ENCODE data around the gene ANKRD65. TPM values are rescaled to one million over a fixed set of nuclear protein-coding genes. Genes with fewer than 3 reads are reported as not detected.

Gene ANKRD65
- total RNA-seq, 1 experiment from 2014 or later, result 0.18 TPM

- ATAC-seq, result no peak
- intact Hi-C loops (cut with micrococcal nuclease), result no loop called here
- ChIA-PET CTCF (no interaction called here), POLR2A (ENCODE audit: unreplicated experiment) (no interaction called here)
- H3K27me3 ChIP-seq (ENCODE audit: low read length), result no peaks in the 10 kb centered on the region
- TF ChIP-seq EZH2phosphoT487 (IDR thresholded peaks at IDR 0.05; ENCODE audit: borderline replicate concordance, low read length) (no peak), CTCF (conservative IDR thresholded peaks at IDR 0.05; ENCODE audit: low read depth, low read length) (no peak), EZH2 (IDR thresholded peaks at IDR 0.05; ENCODE audit: low read length, unreplicated experiment) (no peak)
- H3K9ac ChIP-seq (ENCODE audit: low read length), result no peak overlapping the region
- no peak overlapping the region for H3K27ac ChIP-seq (ENCODE audit: low read length)
- H3K9me2 ChIP-seq (replicated peaks; ENCODE audit: low read length), result no peaks in the 10 kb centered on the region
- no peaks in the 10 kb centered on the region for H3K9me3 ChIP-seq (ENCODE audit: low read length)
- DNase-seq, result no peak
- H3K4me3 ChIP-seq (ENCODE audit: low read length), result no peak overlapping the region
- no peaks in the 10 kb centered on the region for H4K20me1 ChIP-seq (ENCODE audit: low read length)
- no peak overlapping the region for H2AFZ ChIP-seq (ENCODE audit: low read length)
- no peak overlapping the region for H3K4me2 ChIP-seq (ENCODE audit: low read length)
- H3K4me1 ChIP-seq (ENCODE audit: insufficient read depth, low read length), result peaks cover 33% of the 10 kb centered on the region
- H3K79me2 ChIP-seq (ENCODE audit: low read length), result peaks cover 13% of the 10 kb centered on the region
- H3K36me3 ChIP-seq (ENCODE audit: low read depth, low read length), result no peaks in the 10 kb centered on the region
- H3F3A ChIP-seq (ENCODE audit: low read length, unreplicated experiment), result no peaks in the 10 kb centered on the region
- BruUV-seq (replicated peaks), result no TSS peak
Observed at GRCh38 chr1:1437904-1438376, 16.9 kb upstream of the ANKRD65 start.

GRCh38 chr1:1437033-1437903 is 16.2 kb upstream of the ANKRD65 start:
- H3K4me1 ChIP-seq (ENCODE audit: insufficient read depth, low read length), result peaks cover 39% of the 10 kb centered on the region
- H2AFZ ChIP-seq (ENCODE audit: low read length), result no peak overlapping the region
- H3K36me3 ChIP-seq (ENCODE audit: low read depth, low read length), result no peaks in the 10 kb centered on the region
- H3K27ac ChIP-seq (ENCODE audit: low read length), result no peak overlapping the region
- ChIA-PET CTCF (no interaction called here), POLR2A (ENCODE audit: unreplicated experiment) (no interaction called here)
- no peaks in the 10 kb centered on the region for H4K20me1 ChIP-seq (ENCODE audit: low read length)
- H3K4me2 ChIP-seq (ENCODE audit: low read length), result peak overlapping the region; percentile 100
- ATAC-seq (no peak), DNase-seq (no peak)
- H3K27me3 ChIP-seq (ENCODE audit: low read length), result no peaks in the 10 kb centered on the region
- no peaks in the 10 kb centered on the region for H3K9me2 ChIP-seq (replicated peaks; ENCODE audit: low read length)
- intact Hi-C loops (cut with micrococcal nuclease), result no loop called here
- H3K4me3 ChIP-seq (ENCODE audit: low read length), result no peak overlapping the region
- TF ChIP-seq EZH2phosphoT487 (IDR thresholded peaks at IDR 0.05; ENCODE audit: borderline replicate concordance, low read length), result no peak
- TF ChIP-seq CTCF (conservative IDR thresholded peaks at IDR 0.05; ENCODE audit: low read depth, low read length), result no peak
- no peak for TF ChIP-seq EZH2 (IDR thresholded peaks at IDR 0.05; ENCODE audit: low read length, unreplicated experiment)
- no TSS peak for BruUV-seq (replicated peaks)
- no peaks in the 10 kb centered on the region for H3K9me3 ChIP-seq (ENCODE audit: low read length)
- H3K79me2 ChIP-seq (ENCODE audit: low read length), result peaks cover 13% of the 10 kb centered on the region
- no peaks in the 10 kb centered on the region for H3F3A ChIP-seq (ENCODE audit: low read length, unreplicated experiment)
- H3K9ac ChIP-seq (ENCODE audit: low read length), result no peak overlapping the region

GRCh38 chr1:1436630-1437032 is 15.6 kb upstream of the ANKRD65 start:
- no peaks in the 10 kb centered on the region for H3F3A ChIP-seq (ENCODE audit: low read length, unreplicated experiment)
- no peak overlapping the region for H3K27ac ChIP-seq (ENCODE audit: low read length)
- peak overlapping the region; percentile 61 for H3K9ac ChIP-seq (ENCODE audit: low read length)
- ChIA-PET CTCF (no interaction called here), POLR2A (ENCODE audit: unreplicated experiment) (no interaction called here)
- H3K4me1 ChIP-seq (ENCODE audit: insufficient read depth, low read length), result peaks cover 46% of the 10 kb centered on the region
- TF ChIP-seq CTCF (conservative IDR thresholded peaks at IDR 0.05; ENCODE audit: low read depth, low read length) (no peak), EZH2phosphoT487 (IDR thresholded peaks at IDR 0.05; ENCODE audit: borderline replicate concordance, low read length) (no peak), EZH2 (IDR thresholded peaks at IDR 0.05; ENCODE audit: low read length, unreplicated experiment) (no peak)
- intact Hi-C loops (cut with micrococcal nuclease), result no loop called here
- H3K27me3 ChIP-seq (ENCODE audit: low read length), result no peaks in the 10 kb centered on the region
- H3K4me3 ChIP-seq (ENCODE audit: low read length), result peak overlapping the region; percentile 88
- H4K20me1 ChIP-seq (ENCODE audit: low read length), result no peaks in the 10 kb centered on the region
- H3K9me2 ChIP-seq (replicated peaks; ENCODE audit: low read length), result no peaks in the 10 kb centered on the region
- H3K4me2 ChIP-seq (ENCODE audit: low read length), result peak overlapping the region; percentile 100
- DNase-seq (no peak), ATAC-seq (no peak)
- no peaks in the 10 kb centered on the region for H3K9me3 ChIP-seq (ENCODE audit: low read length)
- no peaks in the 10 kb centered on the region for H3K36me3 ChIP-seq (ENCODE audit: low read depth, low read length)
- peaks cover 13% of the 10 kb centered on the region for H3K79me2 ChIP-seq (ENCODE audit: low read length)
- no TSS peak for BruUV-seq (replicated peaks)
- no peak overlapping the region for H2AFZ ChIP-seq (ENCODE audit: low read length)
